Femur (tissue), 1 donor: Measurements from ENCODE around the gene TELO2.

Source experiments
- DNase-seq: peaks from one replicate; pipeline ENCODE4 v3.0.0-alpha.2; 2017

Gene TELO2

DNA sequence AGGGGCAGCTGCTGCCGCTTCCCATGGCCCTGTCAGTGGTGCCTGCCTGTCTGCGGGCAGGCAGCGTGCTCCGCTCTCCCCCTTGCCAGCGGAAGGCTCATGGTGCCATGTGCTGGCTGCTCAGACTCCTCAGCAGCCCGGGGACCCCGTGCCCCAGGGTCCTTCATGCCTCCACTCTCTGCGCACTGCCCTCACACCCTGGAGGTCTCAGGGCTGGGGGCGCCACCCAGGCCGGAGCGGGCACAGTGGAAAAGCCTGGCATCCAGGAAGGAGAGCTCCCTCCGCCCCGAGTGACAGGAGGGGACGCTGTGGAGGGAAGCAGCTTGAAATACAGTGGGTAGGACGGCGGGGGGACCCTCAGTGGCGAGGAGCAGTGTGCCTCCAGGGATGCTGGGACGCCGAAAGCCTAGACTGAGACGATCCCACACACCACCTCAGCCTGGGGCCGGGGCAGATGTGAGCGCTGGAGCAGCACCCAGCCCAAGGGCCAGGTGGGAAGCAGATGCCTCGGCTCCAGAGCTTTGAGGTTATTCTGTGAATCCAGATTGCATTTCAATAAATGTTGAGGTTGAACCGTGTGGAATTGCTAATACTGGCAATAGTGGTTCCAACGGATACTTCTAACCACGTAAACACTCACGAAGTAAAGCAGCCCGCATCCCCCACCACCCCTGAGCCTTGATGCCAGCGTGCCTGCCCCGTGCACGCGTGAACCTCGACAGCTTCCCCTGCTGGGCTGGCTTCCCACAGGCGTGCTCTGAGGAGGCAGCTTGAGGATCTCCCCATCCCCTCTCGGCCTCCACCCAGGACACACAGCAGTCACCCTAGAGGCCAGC lies 46.8 kb downstream of the TELO2 start:
- DNase-seq, result no peak

DNA sequence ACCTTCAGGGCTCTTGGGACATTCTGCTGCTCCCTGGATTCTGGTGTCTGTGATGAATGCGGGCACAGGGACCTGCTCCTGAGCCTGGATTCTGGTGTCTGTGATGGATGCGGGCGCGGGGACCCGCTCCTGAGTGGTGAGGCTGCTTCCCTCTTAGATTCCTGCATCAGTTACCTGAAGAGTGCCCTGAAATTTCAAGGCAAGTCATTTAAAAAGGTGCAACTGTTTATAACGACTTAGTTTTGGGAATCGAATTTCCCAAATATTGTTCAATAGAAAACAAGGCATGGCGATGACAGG lies 47.3 kb downstream of the TELO2 start:
- DNase-seq, result no peak

DNA sequence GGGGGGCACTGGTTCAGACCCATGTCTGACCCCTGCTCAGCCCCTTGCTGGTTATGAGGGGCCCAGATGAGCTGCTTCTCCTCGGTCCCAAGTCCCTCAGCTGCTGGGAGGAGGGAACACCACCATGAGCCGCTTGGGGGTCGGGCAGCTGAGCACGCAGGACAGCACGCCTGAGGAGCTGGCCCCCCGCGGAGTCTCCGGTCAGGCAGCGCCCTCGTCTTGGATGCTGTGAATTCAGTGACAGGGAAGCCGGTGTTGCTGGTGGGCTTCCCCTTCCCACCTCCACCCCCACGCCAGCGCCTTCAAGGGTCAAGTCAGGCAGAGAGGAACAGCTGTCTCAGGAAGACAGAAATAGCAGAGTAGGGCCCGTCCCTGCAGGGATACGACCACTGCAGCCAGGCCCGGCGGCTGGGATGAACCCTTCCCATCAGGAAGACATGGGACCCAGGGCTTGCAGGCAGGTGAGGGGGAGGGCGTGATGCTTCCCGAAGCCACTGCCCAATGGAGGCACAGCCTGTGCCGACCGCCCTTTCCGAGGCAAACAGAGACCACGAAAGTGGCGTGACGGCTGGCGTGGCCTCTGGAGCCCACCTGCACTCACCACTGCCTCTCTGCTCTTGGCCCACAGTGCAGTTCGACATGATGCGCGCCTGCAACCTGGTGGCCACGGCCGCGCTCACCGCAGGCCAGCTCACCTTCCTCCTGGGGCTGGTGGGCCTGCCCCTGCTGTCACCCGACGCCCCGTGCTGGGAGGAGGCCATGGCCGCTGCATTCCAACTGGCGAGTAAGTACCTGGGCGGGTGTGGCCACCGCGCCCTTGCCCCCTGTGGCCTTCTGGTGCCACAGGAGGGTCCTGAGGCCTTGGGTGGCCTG lies 48.4 kb downstream of the TELO2 start:
- DNase-seq, result no peak

DNA sequence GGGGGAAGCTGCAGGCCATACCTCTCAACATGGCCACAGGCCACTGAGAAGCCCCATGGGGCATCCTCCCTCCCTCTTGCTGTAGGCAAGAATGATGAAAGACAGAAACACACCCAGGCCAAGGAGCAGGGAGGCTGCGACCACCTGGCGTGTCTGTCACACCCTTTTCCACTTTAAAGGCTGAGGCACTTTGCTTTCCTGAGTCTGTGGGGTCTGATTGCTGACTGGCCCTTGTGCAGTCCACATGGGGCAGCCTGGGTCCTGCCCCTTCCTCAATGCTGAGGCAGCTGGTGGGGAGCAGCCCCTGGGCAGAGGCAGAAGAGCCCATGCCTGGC lies 49.0 kb downstream of the TELO2 start:
- no peak for DNase-seq

DNA sequence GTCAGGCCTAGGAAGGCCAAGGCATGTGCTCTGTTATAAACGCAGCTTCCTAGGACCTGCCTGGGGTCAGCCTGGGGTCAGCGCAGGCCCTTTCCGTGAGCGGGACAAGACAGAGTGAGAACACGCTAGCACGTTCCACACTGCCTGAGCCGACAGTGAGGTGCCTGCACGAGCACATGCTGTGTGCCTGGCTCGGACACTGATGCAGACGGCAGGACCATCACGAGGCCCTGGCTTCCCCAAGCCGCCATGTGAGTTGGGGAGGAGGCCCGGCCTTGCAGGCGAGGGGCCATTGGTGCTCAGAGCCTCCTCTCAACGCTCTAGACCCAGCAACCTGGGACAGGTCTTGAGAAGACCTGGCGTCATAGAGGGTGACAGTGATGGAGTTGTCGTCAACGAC lies 49.4 kb downstream of the TELO2 start:
- no peak for DNase-seq

DNA sequence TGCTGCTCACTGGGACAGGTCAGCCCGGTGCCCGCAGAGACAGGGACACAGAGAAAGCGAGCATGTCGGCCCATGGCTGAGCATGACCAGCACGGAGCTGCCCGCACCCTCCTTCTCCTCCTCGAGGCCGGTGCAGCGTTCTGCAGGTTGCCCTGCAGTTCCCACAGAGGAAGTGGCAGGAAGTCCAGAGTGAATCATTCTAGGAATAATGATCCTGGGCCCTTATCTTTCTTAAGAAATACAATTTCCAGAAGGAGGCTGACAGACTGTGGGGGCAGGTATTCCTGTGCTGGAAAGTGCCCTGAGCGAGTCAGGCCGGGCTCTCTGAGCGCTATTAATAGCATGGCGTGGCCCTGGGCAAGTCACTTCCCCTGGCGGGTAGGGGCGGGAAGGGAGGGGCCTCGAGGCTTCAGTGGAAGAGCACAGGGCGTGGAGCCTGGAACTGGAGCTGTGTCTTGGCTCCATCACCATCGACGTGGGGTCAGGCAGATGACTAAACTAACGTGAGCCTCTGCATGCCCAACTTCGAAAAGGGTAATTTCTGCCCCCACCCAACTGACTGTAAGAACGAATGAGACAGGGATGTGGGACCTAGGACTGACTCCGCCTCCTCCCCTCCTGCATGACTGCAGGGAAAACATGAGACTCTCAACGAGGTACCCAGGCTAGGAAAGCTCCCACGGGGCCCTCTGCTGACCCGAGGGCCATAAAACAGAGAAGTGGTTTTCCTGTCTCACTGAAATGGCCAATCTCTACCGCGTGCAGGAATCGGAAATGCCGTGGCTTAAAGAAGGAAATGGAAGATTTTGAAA lies 50.1 kb downstream of the TELO2 start:
- peak; percentile 64 for DNase-seq

DNA sequence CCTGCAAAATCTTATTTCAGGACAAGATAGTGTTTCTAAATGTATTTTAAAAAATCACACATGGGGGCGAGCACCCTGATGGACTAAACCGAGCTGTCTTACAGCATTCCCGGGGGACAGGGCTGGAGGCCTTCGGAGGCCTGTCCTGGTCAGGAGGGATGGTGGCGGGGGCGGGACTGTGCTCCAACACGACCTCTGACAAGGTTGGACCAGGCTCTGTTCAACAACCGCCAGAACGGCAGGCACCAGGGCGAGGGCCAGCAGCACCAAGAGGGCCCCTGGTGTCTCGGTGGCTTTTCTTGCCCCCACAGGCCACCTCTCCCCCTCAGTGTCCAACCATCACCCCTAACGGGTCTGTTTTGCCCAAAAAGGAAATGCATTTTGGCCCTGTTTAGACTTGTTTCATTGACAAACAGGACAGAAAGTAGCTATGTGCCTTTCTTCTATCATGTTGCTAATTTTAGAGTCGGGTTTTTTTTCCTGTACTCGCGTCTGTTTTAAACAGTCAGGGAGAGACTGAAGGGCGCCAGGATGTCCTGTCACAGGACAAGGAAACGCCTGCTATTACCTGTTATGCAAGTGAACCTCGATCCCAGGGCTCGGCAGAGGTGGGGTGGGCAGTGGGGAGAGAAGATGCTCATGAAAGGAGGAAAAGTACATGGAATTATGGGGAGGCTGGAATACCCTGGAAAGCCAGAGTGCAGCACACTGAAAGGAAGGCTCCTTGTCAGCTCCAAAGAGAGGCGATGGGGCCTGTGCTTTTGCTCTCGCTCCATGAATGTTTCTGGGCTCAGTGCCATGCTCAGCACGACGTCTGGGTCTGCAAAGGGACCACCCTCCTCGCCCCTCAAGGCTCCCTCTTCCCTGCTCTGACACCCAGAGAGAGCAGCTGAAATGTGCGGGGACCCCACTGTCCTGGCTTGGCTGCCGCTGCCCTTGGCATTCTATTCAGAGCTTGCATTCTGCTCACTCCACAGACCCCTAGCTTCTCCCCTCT lies 52.2 kb downstream of the TELO2 start:
- no peak for DNase-seq

DNA sequence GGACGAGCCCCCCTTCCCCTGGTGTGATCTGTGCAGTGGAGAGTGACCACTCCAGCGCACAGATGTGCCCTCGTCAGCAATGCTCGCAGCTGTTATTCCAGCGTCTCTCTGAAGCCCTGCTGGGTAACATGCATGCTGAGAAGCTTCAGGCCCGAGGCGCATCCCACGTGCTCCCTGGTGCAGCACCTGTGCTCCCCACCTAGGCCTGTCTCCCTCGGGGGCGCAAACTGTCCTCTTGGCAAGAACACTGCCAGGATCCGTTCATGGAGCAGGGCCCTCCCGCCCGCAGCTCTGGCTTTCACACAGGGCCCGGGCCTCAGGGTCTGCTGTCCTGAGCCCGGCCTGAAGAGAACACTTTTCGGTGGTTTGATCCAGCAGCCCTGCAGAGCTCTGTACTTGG lies 53.3 kb downstream of the TELO2 start:
- no peak for DNase-seq

DNA sequence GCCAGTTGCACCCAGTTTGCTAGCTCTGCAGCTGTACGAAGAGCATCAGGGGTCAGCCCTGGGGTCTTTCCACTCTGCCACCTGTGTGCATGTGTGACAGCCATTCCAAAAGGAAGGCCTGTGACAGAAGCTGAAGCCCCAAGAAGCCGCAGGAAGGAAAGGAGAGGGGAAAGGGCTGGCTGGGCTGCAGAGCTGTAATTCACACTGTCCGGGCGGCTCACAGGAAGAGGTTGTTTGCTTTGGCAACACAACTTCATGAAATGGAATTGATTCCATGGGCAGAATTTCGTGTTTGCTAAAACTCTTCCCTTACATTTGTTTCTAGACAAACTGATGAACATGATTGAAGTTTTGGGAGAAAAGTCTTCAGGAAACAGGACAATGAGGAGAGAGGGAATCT lies 55.1 kb downstream of the TELO2 start:
- DNase-seq, result peak; percentile 55

DNA sequence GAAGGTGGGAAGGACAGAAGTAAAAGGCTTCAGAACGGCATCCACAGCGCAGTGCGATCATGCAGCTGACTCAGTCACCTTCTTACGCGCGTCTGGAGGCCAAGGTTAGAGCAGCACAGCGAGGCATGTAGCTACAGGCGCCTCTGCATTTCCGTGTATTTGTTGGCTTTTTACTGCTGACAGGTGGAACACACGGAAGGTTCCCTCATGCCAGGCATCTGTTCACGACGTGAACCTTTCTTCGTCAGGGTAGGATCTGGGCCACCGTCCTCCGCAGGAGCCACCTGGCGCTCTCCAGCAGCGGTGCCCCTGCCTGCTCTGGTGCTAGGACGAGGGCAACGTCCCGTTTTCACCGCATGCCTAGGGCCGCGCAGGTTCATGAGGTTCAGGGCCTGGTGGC lies 55.6 kb downstream of the TELO2 start:
- no peak for DNase-seq

DNA sequence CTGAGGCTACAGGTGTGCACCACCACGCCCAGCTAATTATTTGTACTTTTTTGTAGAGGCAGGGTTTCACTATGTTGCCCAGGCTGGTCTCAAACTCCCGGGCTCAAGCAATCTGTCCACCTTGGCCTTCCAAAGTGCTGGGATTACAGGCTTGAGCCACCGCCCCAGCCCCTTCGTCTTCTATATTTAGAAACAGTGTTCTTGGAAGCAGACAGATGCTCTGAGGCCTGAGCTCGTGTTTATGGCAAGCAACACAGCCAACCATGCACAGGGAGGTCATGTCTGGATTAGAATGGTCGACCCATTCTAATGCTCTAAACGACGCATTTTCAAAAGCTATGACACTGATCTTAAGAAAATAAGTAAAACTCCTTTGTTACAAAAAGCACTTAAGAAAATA lies 56.9 kb downstream of the TELO2 start:
- DNase-seq, result no peak

DNA sequence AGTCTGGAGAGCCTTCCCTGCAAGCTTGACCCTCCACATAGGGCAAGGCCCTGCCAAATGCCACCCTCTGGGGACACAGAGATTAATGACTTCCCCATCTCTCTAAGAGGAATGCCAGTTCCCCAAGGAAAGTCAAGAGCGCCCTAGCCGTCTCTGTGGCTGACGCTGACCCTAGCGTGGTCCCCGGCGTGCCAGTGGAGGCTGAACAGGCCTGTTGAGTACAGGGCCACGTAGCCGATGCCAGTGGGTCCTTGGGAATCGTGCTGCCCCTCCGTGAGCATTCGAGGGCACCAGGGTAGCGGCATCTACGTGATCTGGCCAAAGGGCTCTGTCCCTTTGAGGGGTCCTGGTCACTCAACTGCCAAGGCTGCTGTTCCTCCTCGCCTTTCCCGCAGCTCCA lies 57.5 kb downstream of the TELO2 start:
- DNase-seq, result no peak

DNA sequence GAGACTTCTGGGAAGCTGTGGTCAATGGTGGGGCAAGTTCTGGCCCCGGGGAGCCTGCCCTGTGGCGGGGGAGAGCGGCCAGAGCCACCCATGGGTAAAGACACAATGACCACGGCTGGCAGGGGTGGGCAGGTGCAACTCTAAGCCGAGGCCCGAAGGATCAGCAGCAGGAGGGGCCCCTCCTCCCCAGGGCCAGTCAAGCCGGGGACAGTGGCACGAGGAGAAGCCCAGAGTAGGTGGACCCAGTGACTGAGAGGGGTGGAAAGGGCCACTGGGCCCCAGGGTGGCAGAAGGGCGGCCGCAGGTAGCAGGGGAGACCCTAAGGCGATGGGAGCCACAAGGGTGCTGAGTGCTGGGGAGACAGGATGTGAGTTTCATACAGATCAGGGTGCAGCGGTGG lies 58.0 kb downstream of the TELO2 start:
- DNase-seq, result no peak

DNA sequence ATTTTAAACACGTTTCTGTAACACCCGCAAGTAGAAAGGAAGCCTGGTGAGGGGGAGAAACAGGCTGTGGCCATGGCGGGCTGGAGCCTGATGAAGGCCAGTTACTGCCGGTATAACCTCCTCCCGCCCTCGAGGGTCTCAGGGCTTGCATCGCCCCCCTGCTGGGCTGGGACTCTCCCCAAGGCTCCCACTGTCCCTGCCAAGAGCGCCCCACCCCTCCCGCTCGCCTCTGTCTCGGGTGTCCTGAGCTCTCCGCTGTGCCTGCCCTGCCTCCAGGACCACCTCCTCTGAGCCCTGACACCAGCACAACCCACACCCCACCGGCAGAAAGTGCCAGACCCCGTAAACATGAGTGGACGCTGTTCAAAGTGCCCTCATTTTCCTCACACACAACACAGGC lies 59.0 kb downstream of the TELO2 start:
- DNase-seq, result no peak

DNA sequence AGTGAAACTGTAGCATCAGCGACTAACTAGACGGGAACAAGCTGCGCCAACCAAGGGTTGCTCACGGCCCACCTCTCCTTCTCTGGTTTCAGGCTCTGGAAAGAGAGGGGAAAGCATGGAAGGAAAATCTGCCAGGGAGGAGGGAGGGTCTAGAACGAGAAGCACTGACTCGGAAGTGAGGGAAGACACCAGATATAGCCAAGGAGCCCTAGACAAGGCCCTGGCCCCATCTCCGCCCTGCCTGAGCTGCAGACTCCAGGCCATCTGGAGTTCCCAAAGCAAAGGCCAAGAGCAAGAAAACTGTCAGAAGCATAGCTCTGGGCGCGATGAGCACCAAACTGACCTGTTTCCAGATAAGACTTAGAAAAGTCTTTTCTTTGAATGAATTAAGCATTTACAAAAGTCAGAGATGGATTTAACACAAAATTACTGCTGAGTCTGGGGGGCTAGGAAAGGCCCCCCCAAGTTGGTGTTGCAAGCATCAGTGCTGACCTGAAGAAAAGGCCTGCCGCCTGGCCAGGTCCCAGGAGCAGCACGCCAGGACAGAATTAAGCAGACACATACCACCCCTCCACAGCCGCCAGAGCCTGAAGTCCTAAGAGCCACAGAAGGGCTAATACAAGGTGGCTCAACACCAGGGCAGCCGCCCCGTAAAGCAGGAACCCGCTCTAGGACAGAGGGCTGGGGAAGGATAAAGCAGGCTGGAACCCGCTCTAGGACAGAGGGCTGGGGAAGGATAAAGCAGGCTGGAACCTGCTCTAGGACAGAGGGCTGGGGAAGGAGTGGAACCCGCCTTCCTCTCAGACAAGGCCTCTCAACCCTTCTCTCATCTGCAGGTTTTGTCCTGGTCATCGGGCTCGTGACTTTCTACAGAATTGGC lies 61.0 kb downstream of the TELO2 start:
- no peak for DNase-seq

DNA sequence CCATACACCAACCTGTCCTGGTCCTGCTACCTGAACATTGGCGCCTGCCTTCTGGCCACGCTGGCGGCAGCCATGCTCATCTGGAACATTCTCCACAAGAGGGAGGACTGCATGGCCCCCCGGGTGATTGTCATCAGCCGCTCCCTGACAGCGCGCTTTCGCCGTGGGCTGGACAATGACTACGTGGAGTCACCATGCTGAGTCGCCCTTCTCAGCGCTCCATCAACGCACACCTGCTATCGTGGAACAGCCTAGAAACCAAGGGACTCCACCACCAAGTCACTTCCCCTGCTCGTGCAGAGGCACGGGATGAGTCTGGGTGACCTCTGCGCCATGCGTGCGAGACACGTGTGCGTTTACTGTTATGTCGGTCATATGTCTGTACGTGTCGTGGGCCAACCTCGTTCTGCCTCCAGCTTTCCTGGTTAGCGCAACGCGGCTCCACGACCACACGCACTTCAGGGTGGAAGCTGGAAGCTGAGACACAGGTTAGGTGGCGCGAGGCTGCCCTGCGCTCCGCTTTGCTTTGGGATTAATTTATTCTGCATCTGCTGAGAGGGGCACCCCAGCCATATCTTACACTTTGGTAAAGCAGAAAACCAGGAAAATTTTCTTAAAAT lies 61.8 kb downstream of the TELO2 start:
- DNase-seq, result no peak

DNA sequence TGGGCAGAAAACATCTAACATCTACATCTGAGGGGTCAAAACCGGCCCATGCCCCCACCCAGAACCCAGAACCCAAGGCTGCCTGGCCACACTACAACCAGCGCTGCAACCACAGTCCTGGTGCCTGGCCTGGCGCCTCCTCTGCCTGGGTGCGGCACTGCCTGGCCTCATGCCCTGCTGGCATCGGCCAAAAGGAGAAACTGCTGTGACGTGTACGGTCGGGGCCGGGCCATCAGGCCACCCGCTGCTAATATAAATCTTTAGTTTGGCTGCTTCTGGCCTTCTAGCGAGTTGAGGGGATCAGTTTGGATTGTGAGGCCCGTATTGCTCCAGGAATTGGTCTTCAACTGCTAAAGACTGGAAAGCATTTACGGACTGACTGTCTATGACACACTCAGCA lies 63.1 kb downstream of the TELO2 start:
- no peak for DNase-seq

DNA sequence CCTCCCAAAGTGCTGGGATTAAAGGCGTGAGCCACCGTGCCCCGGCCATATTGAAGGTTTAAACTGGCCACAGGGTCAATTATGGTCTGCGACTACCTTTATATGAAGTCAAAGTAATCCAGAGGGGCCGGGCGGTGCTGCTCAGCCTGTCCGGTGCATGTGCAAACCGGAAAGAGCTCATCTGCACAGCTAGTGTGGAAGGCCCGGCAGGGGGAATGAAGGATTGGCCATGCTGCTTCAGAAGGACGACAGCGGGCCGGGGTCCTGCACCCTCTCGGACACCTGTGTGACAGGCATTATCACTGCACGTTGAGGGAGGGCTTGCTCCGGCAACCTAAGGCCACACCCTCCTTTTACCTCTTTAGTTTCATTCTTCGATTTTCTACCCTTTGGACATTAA lies 63.9 kb downstream of the TELO2 start:
- no peak for DNase-seq

DNA sequence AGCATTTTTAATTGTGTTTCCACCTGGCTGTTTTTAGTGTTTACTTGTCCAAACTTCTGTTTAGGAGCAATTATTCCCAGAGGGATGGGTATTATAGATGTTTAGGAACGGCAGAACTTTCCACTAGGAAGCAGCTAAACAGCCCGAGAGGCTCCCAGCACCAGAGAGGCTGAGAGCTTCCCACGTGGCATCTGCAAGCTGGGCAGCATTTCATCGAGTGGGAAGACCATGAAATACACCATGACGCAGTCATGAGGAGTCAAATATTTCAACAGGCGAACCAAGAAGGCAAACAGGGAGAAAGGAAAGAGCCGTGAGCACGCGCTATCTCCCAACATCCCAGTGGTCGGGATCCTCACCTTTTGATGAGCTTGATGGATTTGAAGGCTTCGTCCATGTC lies 64.4 kb downstream of the TELO2 start:
- no peak for DNase-seq

DNA sequence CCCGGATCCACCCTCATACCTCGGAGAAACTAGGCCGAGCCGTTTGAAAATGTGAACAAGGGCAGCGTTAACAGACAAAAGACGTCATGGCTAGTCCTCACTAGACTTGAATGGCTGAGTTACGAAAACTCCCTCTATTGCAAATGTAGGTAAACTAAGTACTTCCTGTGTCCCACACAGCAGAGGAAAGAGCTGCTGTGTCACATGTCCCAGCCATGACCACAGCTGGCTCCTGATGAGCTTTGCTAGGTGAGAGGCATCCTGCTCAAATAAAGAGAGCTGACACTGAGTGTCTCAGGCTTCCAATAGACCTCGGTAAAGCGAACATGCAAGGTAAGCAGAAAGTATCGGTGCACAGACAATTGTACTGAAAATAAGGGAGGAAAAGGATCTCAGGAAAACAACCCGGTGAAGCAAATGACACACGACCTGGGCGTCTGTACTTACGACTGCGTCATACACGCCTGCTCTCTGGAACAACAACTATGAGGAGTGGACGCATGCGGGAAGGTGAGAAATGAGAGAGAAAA lies 66.4 kb downstream of the TELO2 start:
- DNase-seq, result no peak
